Measurements from ENCODE around the gene B4GALT7.

DNA sequence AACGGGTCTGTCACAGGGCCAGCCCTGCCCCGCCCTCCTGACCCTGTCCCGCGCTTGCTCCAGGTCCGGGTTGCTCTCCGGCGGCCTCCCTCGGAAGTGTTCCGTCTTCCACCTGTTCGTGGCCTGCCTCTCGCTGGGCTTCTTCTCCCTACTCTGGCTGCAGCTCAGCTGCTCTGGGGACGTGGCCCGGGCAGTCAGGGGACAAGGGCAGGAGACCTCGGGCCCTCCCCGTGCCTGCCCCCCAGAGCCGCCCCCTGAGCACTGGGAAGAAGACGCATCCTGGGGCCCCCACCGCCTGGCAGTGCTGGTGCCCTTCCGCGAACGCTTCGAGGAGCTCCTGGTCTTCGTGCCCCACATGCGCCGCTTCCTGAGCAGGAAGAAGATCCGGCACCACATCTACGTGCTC, 4.2 kb downstream of the B4GALT7 start:
- TF ChIP-seq EZH2phosphoT487 (IDR thresholded peaks at IDR 0.05; ENCODE audit: borderline replicate concordance, low read depth) (no peak), EP300 (IDR thresholded peaks at IDR 0.05; ENCODE audit: borderline replicate concordance in 1 of 2, low read depth in 1 of 2, low read length in 1 of 2) (no peak), NRF1 (IDR thresholded peaks at IDR 0.05; ENCODE audit: low read depth, low read length) (no peak), SMC3 (IDR thresholded peaks at IDR 0.05; ENCODE audit: low read depth, low read length) (no peak), GATA2 (CRISPR knock-in tag; IDR thresholded peaks at IDR 0.05) (no peak), CHD2 (IDR thresholded peaks at IDR 0.05; ENCODE audit: low read length, partially characterized antibody) (no peak), GABPA (IDR thresholded peaks at IDR 0.05; ENCODE audit: low read depth) (no peak)
- TF ChIP-seq, protein P1, sequence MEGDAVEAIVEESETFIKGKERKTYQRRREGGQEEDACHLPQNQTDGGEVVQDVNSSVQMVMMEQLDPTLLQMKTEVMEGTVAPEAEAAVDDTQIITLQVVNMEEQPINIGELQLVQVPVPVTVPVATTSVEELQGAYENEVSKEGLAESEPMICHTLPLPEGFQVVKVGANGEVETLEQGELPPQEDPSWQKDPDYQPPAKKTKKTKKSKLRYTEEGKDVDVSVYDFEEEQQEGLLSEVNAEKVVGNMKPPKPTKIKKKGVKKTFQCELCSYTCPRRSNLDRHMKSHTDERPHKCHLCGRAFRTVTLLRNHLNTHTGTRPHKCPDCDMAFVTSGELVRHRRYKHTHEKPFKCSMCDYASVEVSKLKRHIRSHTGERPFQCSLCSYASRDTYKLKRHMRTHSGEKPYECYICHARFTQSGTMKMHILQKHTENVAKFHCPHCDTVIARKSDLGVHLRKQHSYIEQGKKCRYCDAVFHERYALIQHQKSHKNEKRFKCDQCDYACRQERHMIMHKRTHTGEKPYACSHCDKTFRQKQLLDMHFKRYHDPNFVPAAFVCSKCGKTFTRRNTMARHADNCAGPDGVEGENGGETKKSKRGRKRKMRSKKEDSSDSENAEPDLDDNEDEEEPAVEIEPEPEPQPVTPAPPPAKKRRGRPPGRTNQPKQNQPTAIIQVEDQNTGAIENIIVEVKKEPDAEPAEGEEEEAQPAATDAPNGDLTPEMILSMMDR (IDR thresholded peaks at IDR 0.05): no peak
- TF ChIP-seq, protein P2, sequence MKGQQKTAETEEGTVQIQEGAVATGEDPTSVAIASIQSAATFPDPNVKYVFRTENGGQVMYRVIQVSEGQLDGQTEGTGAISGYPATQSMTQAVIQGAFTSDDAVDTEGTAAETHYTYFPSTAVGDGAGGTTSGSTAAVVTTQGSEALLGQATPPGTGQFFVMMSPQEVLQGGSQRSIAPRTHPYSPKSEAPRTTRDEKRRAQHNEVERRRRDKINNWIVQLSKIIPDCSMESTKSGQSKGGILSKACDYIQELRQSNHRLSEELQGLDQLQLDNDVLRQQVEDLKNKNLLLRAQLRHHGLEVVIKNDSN (IDR thresholded peaks at IDR 0.05; ENCODE audit: borderline replicate concordance, low read depth): no peak
- TF ChIP-seq, protein P3, sequence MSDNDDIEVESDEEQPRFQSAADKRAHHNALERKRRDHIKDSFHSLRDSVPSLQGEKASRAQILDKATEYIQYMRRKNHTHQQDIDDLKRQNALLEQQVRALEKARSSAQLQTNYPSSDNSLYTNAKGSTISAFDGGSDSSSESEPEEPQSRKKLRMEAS (IDR thresholded peaks at IDR 0.05; ENCODE audit: low read depth): no peak
- TF ChIP-seq, protein P4, sequence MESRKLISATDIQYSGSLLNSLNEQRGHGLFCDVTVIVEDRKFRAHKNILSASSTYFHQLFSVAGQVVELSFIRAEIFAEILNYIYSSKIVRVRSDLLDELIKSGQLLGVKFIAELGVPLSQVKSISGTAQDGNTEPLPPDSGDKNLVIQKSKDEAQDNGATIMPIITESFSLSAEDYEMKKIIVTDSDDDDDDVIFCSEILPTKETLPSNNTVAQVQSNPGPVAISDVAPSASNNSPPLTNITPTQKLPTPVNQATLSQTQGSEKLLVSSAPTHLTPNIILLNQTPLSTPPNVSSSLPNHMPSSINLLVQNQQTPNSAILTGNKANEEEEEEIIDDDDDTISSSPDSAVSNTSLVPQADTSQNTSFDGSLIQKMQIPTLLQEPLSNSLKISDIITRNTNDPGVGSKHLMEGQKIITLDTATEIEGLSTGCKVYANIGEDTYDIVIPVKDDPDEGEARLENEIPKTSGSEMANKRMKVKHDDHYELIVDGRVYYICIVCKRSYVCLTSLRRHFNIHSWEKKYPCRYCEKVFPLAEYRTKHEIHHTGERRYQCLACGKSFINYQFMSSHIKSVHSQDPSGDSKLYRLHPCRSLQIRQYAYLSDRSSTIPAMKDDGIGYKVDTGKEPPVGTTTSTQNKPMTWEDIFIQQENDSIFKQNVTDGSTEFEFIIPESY (IDR thresholded peaks at IDR 0.05; ENCODE audit: borderline replicate concordance, low read depth): no peak
